DMS79 treated with DMSO at 0.1 percent for 48 hours (cell line): ENCODE results near the gene COL20A1.

Source experiments
- DNase-seq: peaks from one replicate; lab custom pipeline; 2025; lab: John Stamatoyannopoulos, UW

COL20A1 gene

GRCh38 chr20:63278661-63279060, 14.3 kb upstream of the COL20A1 start:
- no peak for DNase-seq

- no peak for DNase-seq
These were observed 13.1 kb upstream of the COL20A1 start for GRCh38 chr20:63279931-63280330.

- DNase-seq: no peak
These were observed 12.6 kb upstream of the COL20A1 start for GRCh38 chr20:63280371-63280770.

- no peak for DNase-seq
These were observed 11.9 kb upstream of the COL20A1 start for GRCh38 chr20:63280929-63281545.

- DNase-seq: no peak
These were observed 11.0 kb upstream of the COL20A1 start for GRCh38 chr20:63281742-63282665.

- no peak for DNase-seq
These were observed 10.0 kb upstream of the COL20A1 start for GRCh38 chr20:63282946-63283345.

GRCh38 chr20:63283397-63284082, 9.4 kb upstream of the COL20A1 start:
- DNase-seq: no peak

GRCh38 chr20:63284083-63284440, 8.9 kb upstream of the COL20A1 start:
- no peak for DNase-seq

- no peak for DNase-seq
These were observed 8.4 kb upstream of the COL20A1 start for GRCh38 chr20:63284544-63284949.

- no peak for DNase-seq
These were observed 7.9 kb upstream of the COL20A1 start for GRCh38 chr20:63284981-63285524.

GRCh38 chr20:63285636-63286615, 7.1 kb upstream of the COL20A1 start:
- no peak for DNase-seq

- DNase-seq: no peak
These were observed 5.9 kb upstream of the COL20A1 start for GRCh38 chr20:63286781-63287696.

- no peak for DNase-seq
These were observed 5.0 kb upstream of the COL20A1 start for GRCh38 chr20:63287697-63288580.

GRCh38 chr20:63288581-63289251, 4.3 kb upstream of the COL20A1 start:
- no peak for DNase-seq

GRCh38 chr20:63289311-63290135, 3.5 kb upstream of the COL20A1 start:
- no peak for DNase-seq

GRCh38 chr20:63290136-63290676, 2.8 kb upstream of the COL20A1 start:
- no peak for DNase-seq

GRCh38 chr20:63290677-63291472, 2.1 kb upstream of the COL20A1 start:
- DNase-seq: no peak
